K562 (cell line): ENCODE measurements around the gene SIRT5. TPM values are rescaled to one million over a fixed set of nuclear protein-coding genes. Genes with fewer than 3 reads are reported as not detected.
A peak's percentile ranks its signal among the peaks of the same experiment; 100 is the strongest.

Experiments
- ATAC-seq: fragments of 200-7000 bp; cut with Tn5 transposase; 3 replicates; pipeline ENCODE4 v1.9.1; 2020; ENCODE audit warnings: moderate library complexity
- BruUV-seq: library from RNA; stranded (reverse); fragments of 400-500 nt; replicated peaks from 2 replicates; lab custom pipeline; 2021; lab: Mats Ljungman, UMichigan
- CTCF ChIA-PET: fragments of 300-600 bp; formaldehyde crosslinking; extraction: SDS; loops from one replicate; lab custom pipeline; 2021; ENCODE audit warnings: low intra/inter-chr PET ratio; lab: Yijun Ruan, JAX
- POLR2A ChIA-PET: fragments of 300-600, 350-650 bp; sonication (Branson Sonifier 250); formaldehyde crosslinking; extraction: SDS; loops from one replicate; lab custom pipeline; 2021; ENCODE audit warnings: antibody characterized with exemption, inconsistent platforms; lab: Yijun Ruan, JAX
- DNase-seq, 4 experiments: peaks; one replicate each; pipeline versions ENCODE4 v3.0.0 to v3.0.0-alpha.2; 2011 to 2018; ENCODE audit warnings: low spot score in 3 of 4, mixed read lengths in 3 of 4; ENCODE audit errors: extremely low read depth in 1 of 4
- FAIRE-seq: peaks from 2 replicates; lab custom pipeline; 2011; peaks lifted over from hg19 to GRCh38; lab: Jason Lieb, UNC
- H2AFZ ChIP-seq: 2 replicates; pipeline ENCODE4 v1.6.0; 2011; ENCODE audit warnings: low read depth, low read length, control low read depth, inconsistent platforms
- H3K27ac ChIP-seq: fragments of 200-600 bp; 3 replicates; pipeline ENCODE4 v1.8.0; 2011; ENCODE audit warnings: low read depth, mild to moderate bottlenecking, control low read depth, inconsistent platforms, low read length, moderate library complexity, mixed read lengths; ENCODE audit errors: extremely low read depth
- H3K27me3 ChIP-seq, 2 experiments: fragments of 300-600 bp in 1 of 2; 2 replicates in 1 of 2; 3 replicates in 1 of 2; pipeline versions ENCODE4 v1.6.0 to v1.8.0; 2011; ENCODE audit warnings: inconsistent platforms in 2 of 2, low read length in 2 of 2, mild to moderate bottlenecking in 1 of 2, mixed read lengths in 1 of 2, moderate library complexity in 1 of 2; ENCODE audit not compliant: control insufficient read depth in 2 of 2, insufficient read depth in 2 of 2
- H3K36me3 ChIP-seq: fragments of 300-600 bp; 3 replicates; pipeline ENCODE4 v1.8.0; 2011; ENCODE audit warnings: mild to moderate bottlenecking, low read length, inconsistent platforms; ENCODE audit not compliant: control insufficient read depth, insufficient read depth
- H3K4me1 ChIP-seq, 2 experiments: fragments of 200-600 bp in 1 of 2; replicated peaks in 1 of 2; 2 replicates in 1 of 2; 3 replicates in 1 of 2; pipeline versions ENCODE4 v1.5.1 to v1.8.0; 2011; ENCODE audit warnings: inconsistent platforms in 2 of 2, low read length in 2 of 2, mild to moderate bottlenecking in 1 of 2, mixed read lengths in 1 of 2, moderate library complexity in 1 of 2; ENCODE audit not compliant: control insufficient read depth in 2 of 2, insufficient read depth in 2 of 2
- H3K4me2 ChIP-seq: 2 replicates; pipeline ENCODE4 v1.6.1; 2011; ENCODE audit warnings: low read length, control low read depth, inconsistent platforms, mixed read lengths; ENCODE audit not compliant: insufficient read depth
- H3K4me3 ChIP-seq: fragments of 200-600 bp; sonication (generic), shearing (Covaris generic); 2 replicates; pipeline ENCODE4 v1.5.1; 2016; ENCODE audit warnings: control low read depth, inconsistent platforms
- H3K79me2 ChIP-seq: fragments of 200-600 bp; 3 replicates; pipeline ENCODE4 v1.8.0; 2011; ENCODE audit warnings: low read length, inconsistent platforms; ENCODE audit not compliant: control insufficient read depth, insufficient read depth
- H3K9ac ChIP-seq, 2 experiments: 2 replicates each; pipeline versions ENCODE4 v1.6.0 to v1.6.1; 2011; ENCODE audit warnings: low read depth in 2 of 2, low read length in 2 of 2, control low read depth in 1 of 2, inconsistent platforms in 1 of 2, mild to moderate bottlenecking in 1 of 2, mixed read lengths in 1 of 2; ENCODE audit not compliant: insufficient read depth in 1 of 2
- H3K9me1 ChIP-seq: one replicate; pipeline ENCODE4 v1.6.0; 2011; ENCODE audit warnings: inconsistent platforms, mild to moderate bottlenecking, low read length, moderate library complexity; ENCODE audit not compliant: control insufficient read depth, insufficient read depth
- H3K9me3 ChIP-seq: replicated peaks from 2 replicates; pipeline ENCODE4 v1.5.1; 2011; ENCODE audit warnings: low read depth, low read length, inconsistent platforms; ENCODE audit not compliant: control insufficient read depth, insufficient read depth
- H4K20me1 ChIP-seq: replicated peaks from 2 replicates; pipeline ENCODE4 v1.6.1; 2011; ENCODE audit warnings: low read length, inconsistent platforms, mixed read lengths; ENCODE audit not compliant: control insufficient read depth, insufficient read depth
- BACH1 ChIP-seq: fragments of 200-800 bp; sonication (Bioruptor generic); IDR thresholded peaks from 2 replicates; pipeline ENCODE4 v1.6.1; 2016; ENCODE audit warnings: missing genetic modification characterization, missing compliant biosample characterization
- CREM ChIP-seq: IDR thresholded peaks from 2 replicates; pipeline ENCODE4 v1.6.1; 2014; ENCODE audit warnings: antibody characterized with exemption, low read depth
- FIP1L1 ChIP-seq: fragments of 200-400 bp; formaldehyde crosslinking; IDR thresholded peaks from 2 replicates; pipeline ENCODE4 v1.6.1; 2018; ENCODE audit warnings: mild to moderate bottlenecking, low read depth, low read length; ENCODE audit not compliant: poor library complexity, severe bottlenecking
- GTF2E2 ChIP-seq: fragments of 200-800 bp; sonication (Bioruptor generic); IDR thresholded peaks from 2 replicates; pipeline ENCODE4 v1.6.1; 2016; ENCODE audit warnings: missing genetic modification characterization, missing compliant biosample characterization
- HCFC1 ChIP-seq: IDR thresholded peaks from 2 replicates; pipeline ENCODE4 v1.6.1; 2012; ENCODE audit warnings: low read depth, low read length, improper control_type of control experiment
- NFE2 ChIP-seq: IDR thresholded peaks from 2 replicates; pipeline ENCODE4 v1.6.1; 2014; ENCODE audit warnings: antibody characterized with exemption, low read depth
- REST ChIP-seq, 2 experiments: fragments of 450-650 bp; formaldehyde crosslinking in 1 of 2; IDR thresholded peaks; 2 replicates each; pipeline versions ENCODE4 v1.4.0 to v1.6.1; 2014 to 2020; ENCODE audit warnings: mild to moderate bottlenecking in 2 of 2, borderline replicate concordance in 1 of 2, low read depth in 1 of 2
- SMAD1 ChIP-seq: fragments of 150-350 bp; IDR thresholded peaks from 2 replicates; pipeline ENCODE4 v1.6.1; 2014; ENCODE audit warnings: low read length, low read depth; ENCODE audit not compliant: partially characterized antibody
- ZBTB7A ChIP-seq: IDR thresholded peaks from 2 replicates; pipeline ENCODE4 v1.6.1; 2011; ENCODE audit warnings: low read depth, mild to moderate bottlenecking, low read length, moderate library complexity, borderline replicate concordance; ENCODE audit not compliant: control insufficient read depth
- ZNF717 ChIP-seq: fragments of 250-450 bp; sonication (Bioruptor Pico); IDR thresholded peaks from 2 replicates; pipeline ENCODE4 v1.5.0; 2021
- WGBS: fragments of 100-300 bp; shearing (Covaris generic); methylation state at CpG from one replicate; pipeline ENCODE4 v1.1.6; 2016; ENCODE audit warnings: low coverage, mixed read lengths; ENCODE audit not compliant: insufficient coverage; ENCODE audit errors: missing lambda C conversion rate; 5-methylcytosine and 5-hydroxymethylcytosine counted together
- in situ Hi-C: fragments of 300-500 bp; cut with MboI; formaldehyde crosslinking; loops from 4 replicates; pipeline ENCODE4 v1.15.0; 2018; ENCODE audit warnings: inconsistent platforms, mixed read lengths
- intact Hi-C: fragments of 100-400 bp; cut with micrococcal nuclease; formaldehyde crosslinking; loops from 2 replicates; pipeline ENCODE4 v1.14.2; 2022
- polyA plus RNA-seq, 8 experiments: library from polyadenylated mRNA; depleted of rRNA in 4 of 8; stranded (reverse) in 5 of 8; unstranded in 3 of 8; fragments of >200 nt; fragmentation: Nextera tagmentation in 2 of 8; fragmentation: Illumina TruSeq in 1 of 8; extraction: Ambion mirVana in 2 of 8; extraction: Trizol in 1 of 8; gene quantifications; 2 replicates each; pipeline versions ENCODE4 v1.2.1 to v1.2.3, GENCODE V29; 2011 to 2014; ENCODE audit warnings: inconsistent platforms in 1 of 8, missing spikeins in 1 of 8
- total RNA-seq, 7 experiments: library from RNA; depleted of rRNA in 6 of 7; stranded (reverse); fragments of >200 nt in 6 of 7; fragmentation: Illumina TruSeq in 2 of 7; extraction: Trizol in 2 of 7; gene quantifications; 2 replicates each; pipeline versions ENCODE4 v1.2.1 to v1.2.3, GENCODE V29; 2011 to 2021; ENCODE audit warnings: low replicate concordance in 1 of 7
- TF ChIP-seq, protein P1 (sequence below): sonication (generic); formaldehyde crosslinking; IDR thresholded peaks from 2 replicates; pipeline ENCODE4 v1.8.1; 2023; ENCODE audit warnings: mild to moderate bottlenecking, missing genetic modification reagents

Gene SIRT5
- total and polyA plus RNA-seq, 9 of the 15 experiments (the other 6 are each of a cell fraction or from before 2014, with no cell fraction given): 2.1 to 15.7 (median 11.4) TPM

DNA sequence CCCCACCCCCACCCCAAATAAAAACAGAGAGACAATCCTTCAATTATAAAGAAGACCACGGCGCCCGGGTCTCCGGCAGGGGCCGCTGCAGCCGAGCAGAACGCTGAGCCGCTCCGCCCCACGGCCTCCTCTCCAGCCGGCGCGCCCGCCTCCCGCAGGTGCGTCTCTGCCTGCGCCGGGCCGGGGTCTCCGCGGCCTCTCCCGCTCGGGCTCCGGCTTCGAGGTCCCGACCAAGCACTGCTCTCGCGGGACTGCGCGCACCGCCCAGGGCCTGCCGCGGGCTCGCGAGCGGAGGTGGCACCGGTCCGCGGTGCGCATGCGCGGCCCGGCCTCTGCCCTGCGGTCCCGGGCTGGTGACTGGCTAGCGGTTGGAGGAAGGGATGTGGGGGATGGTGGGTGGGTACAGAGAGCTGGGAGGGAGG is 241 bp upstream of the SIRT5 start:
- ChIA-PET CTCF (no interaction called here), POLR2A (interaction anchor here (0.5 to 1.9 kb wide), 15 partner anchors 11 to 492 kb away, joined by 3 to 16 read pairs (median 3); partner anchors contain the start of gene NOL7)
- Histone ChIP-seq H3K36me3 (no peaks in the 10 kb centered on the region), H3K4me1 (peaks cover 17 to 20% of the 10 kb centered on the region in 2 experiments), H3K27me3 (no peaks in the 10 kb centered on the region; a peak in 1 of 5 replicates), H3K4me2 (peak overlapping the region; percentile 90), H3K9me3 (peaks cover 4% of the 10 kb centered on the region), H3K4me3 (peak overlapping the region; percentile 56), H3K9me1 (no peaks in the 10 kb centered on the region), H3K27ac (peak overlapping the region; percentile 87), H3K79me2 (peaks cover 19% of the 10 kb centered on the region), H3K9ac (peak overlapping the region; percentile 83 to 90), H2AFZ (peak overlapping the region; percentile 97), H4K20me1 (no peaks in the 10 kb centered on the region)
- FAIRE-seq (peak; percentile 71), DNase-seq (peak; percentile 97 to 99 (median 98)), ATAC-seq (peak; percentile 90)
- WGBS: 2% methylated on average over 37 of the region's 46 CpGs
- intact Hi-C loops (loop anchor here (1.0 to 10.0 kb wide), 6 partner anchors 41 to 501 kb away; partner anchors contain the start of gene NOL7), in situ Hi-C loops (no loop called here)
- no TSS peak for BruUV-seq
- TF ChIP-seq FIP1L1: peak; percentile 22
- no peak for TF ChIP-seq ZNF717
- peak; percentile 57 for TF ChIP-seq REST (IDR thresholded peaks at IDR 0.05; ENCODE audit: borderline replicate concordance)
- TF ChIP-seq REST (CRISPR knock-in tag; IDR thresholded peaks at IDR 0.05; ENCODE audit: low read depth): no peak
- TF ChIP-seq CREM: peak; percentile 69
- peak; percentile 85; the same call in 1 of the 2 replicates for TF ChIP-seq GTF2E2 (tag)
- TF ChIP-seq HCFC1: peak; percentile 8; the same call in 1 of the 2 replicates
- peak; percentile 6; the same call in 1 of the 2 replicates for TF ChIP-seq NFE2
- TF ChIP-seq ZBTB7A: peak; percentile 90
- no peak for TF ChIP-seq BACH1 (tag)
- TF ChIP-seq SMAD1: peak; percentile 7
- TF ChIP-seq, protein P1, sequence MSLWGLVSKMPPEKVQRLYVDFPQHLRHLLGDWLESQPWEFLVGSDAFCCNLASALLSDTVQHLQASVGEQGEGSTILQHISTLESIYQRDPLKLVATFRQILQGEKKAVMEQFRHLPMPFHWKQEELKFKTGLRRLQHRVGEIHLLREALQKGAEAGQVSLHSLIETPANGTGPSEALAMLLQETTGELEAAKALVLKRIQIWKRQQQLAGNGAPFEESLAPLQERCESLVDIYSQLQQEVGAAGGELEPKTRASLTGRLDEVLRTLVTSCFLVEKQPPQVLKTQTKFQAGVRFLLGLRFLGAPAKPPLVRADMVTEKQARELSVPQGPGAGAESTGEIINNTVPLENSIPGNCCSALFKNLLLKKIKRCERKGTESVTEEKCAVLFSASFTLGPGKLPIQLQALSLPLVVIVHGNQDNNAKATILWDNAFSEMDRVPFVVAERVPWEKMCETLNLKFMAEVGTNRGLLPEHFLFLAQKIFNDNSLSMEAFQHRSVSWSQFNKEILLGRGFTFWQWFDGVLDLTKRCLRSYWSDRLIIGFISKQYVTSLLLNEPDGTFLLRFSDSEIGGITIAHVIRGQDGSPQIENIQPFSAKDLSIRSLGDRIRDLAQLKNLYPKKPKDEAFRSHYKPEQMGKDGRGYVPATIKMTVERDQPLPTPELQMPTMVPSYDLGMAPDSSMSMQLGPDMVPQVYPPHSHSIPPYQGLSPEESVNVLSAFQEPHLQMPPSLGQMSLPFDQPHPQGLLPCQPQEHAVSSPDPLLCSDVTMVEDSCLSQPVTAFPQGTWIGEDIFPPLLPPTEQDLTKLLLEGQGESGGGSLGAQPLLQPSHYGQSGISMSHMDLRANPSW (CRISPR knock-in tag): 0 out of 2 replicates have a peak, but pooled peaks have one; percentile 35
